Prostate gland (tissue), 2 donors: ENCODE results near the gene P2RY12.

ENCODE experiments used
- POLR2A ChIP-seq: fragments of 450-650 bp; IDR thresholded peaks from one replicate; pipeline ENCODE4 v1.6.1; 2016; ENCODE audit warnings: antibody characterized with exemption, mild to moderate bottlenecking
- TF ChIP-seq, protein P1 (sequence below), 4 experiments: fragments of 200-600 bp in 2 of 4; fragments of 450-650 bp in 2 of 4; sonication (generic) in 2 of 4; IDR thresholded peaks; 1 replicate in 3 of 4; 2 replicates in 1 of 4; pipeline ENCODE4 v1.5.1; 2016 to 2019; ENCODE audit warnings: antibody characterized with exemption in 4 of 4, mild to moderate bottlenecking in 2 of 4, moderate library complexity in 2 of 4

GRCh38 chr3:151421938-151422337 is 37.4 kb upstream of the P2RY12 start:
- no peak for TF ChIP-seq POLR2A
- TF ChIP-seq, protein P1, sequence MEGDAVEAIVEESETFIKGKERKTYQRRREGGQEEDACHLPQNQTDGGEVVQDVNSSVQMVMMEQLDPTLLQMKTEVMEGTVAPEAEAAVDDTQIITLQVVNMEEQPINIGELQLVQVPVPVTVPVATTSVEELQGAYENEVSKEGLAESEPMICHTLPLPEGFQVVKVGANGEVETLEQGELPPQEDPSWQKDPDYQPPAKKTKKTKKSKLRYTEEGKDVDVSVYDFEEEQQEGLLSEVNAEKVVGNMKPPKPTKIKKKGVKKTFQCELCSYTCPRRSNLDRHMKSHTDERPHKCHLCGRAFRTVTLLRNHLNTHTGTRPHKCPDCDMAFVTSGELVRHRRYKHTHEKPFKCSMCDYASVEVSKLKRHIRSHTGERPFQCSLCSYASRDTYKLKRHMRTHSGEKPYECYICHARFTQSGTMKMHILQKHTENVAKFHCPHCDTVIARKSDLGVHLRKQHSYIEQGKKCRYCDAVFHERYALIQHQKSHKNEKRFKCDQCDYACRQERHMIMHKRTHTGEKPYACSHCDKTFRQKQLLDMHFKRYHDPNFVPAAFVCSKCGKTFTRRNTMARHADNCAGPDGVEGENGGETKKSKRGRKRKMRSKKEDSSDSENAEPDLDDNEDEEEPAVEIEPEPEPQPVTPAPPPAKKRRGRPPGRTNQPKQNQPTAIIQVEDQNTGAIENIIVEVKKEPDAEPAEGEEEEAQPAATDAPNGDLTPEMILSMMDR (IDR thresholded peaks at IDR 0.05), result no peak
